Fibroblast of gingiva (primary cell): ENCODE data around the gene LRCH4.

Experiments
- DNase-seq: peaks from one replicate; pipeline ENCODE4 v3.0.0-alpha.2; 2011; ENCODE audit warnings: low read depth

The LRCH4 gene

DNA sequence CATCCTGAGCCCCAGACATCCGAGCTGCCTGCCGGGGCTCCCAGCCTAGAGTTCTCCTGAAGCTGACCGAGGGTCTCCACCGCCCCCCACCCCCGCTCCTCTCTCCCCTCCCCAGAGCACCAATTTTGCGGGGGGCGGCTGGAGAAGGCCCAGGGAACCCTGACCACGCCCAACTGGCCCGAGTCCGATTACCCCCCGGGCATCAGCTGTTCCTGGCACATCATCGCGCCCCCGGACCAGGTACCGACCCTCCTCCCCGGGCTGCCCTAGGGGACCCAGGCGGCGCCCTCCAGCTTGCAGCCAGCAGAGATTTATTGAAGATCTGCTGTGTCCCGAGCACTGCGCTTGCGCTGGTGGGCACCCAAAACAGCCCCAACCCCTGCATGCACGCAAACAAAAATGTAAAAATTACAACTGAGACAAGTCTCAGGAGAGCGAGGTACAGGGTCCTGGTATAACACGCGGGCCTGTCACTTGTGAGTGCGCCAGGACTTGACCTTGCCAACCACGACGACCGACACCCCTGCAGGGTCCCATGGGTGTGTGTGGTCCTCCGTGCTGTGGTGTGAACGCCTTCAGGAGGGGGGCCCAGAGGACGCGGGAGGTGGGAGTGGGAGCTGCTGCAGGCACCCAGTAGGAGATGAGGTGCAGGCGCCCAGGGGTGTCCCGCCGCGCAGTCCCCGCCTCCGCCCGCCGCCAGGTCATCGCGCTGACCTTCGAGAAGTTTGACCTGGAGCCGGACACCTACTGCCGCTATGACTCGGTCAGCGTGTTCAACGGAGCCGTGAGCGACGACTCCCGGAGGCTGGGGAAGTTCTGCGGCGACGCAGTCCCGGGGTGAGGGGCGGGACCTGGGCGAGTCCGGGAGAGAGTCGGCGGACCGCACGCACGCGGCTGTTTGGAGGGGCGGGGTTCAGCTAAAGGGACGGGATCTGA lies 19.3 kb upstream of the LRCH4 start:
- DNase-seq = no peak

DNA sequence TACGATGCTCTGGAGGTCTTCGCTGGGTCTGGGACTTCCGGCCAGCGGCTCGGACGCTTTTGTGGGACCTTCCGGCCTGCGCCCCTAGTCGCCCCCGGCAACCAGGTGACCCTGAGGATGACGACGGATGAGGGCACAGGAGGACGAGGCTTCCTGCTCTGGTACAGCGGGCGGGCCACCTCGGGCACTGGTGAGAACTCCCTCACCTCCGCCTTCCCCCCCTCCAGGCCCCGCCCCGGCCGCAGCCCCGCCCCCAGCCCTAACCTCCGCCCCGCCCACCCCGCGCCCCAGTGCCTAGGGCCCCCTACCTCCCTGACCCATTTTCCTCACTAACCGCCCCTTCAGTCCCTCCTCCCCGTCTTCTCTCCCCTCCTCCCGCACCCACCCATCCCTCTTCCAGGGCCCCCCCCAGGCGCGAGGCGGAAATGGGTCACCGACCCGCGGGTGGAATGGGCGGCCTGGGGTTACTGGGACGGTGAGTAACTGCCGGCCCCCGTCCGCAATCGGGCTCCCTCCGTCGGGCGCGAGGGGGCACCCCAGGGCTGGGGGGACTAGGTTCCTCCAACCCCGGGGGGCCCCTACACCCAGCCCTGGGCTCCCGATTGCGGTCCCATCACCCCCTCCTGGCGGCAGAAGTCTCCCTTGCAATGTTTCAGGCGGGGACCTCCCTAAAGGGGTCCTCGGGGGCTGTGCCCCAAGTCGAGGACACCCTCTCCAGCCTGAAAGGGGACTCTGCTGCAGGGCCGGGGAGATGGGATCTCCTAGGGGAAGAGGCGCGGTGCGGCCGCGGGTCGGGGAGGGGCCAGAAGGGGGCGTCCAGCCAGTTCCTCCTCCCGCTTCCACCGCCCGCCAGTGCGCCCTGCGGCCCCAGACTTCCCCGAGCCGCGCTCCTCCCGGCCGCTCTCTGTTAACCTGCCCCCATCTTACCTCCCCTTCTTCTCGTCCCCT lies 18.4 kb upstream of the LRCH4 start:
- peak; percentile 51 for DNase-seq

DNA sequence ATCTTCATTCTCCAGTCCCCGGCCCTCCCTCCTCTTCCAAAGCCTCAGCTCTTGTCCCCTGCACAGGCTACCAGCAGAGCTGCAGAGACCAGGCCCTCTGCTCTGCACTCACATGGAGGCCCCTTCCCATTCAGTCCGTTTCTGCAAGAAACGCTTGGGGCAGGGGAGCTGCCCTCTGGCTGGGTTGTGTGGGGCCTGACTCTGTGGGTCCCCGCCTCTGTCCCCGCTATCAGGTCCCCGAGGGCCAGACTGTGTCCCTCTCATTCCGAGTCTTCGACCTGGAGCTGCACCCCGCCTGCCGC lies 17.7 kb upstream of the LRCH4 start:
- DNase-seq = no peak

DNA sequence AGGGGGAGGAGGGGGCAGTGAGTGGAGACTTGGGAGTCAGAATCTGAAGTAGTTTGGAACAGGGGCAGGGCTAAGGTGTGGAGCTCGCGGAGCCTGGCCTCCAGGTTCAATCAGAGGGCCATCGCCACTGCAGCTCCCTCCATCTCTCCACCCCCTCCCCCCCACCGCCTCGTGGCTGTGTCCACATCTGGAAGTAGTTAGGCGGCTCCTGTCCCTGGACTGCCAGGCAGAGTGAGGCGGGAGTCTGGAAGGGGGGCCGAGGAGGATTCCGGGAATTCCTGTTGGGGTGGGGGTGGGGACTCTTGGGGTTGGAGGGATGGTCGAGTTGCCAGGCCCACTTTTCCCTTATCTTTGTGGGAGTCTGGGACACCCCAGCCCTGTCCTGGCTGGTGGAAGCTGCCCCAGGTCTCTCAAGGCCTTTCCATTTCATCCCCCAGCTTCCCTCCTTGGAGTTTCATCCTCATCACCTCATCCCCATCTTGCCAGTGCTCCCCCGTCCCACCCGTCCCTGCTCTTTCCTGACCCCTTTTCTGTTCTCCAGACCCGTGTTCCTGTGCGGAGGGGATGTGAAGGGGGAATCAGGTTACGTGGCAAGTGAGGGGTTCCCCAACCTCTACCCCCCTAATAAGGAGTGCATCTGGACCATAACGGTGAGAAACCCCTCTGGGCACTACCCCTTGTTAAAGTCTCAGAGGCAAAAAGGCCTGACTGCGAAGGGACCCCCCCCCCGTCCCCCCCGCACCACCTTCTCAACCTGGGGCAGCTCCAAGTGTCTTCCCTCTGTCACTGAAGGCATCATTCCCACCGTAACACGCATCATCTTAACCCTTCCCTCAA lies 17.2 kb upstream of the LRCH4 start:
- DNase-seq = peak; percentile 88

DNA sequence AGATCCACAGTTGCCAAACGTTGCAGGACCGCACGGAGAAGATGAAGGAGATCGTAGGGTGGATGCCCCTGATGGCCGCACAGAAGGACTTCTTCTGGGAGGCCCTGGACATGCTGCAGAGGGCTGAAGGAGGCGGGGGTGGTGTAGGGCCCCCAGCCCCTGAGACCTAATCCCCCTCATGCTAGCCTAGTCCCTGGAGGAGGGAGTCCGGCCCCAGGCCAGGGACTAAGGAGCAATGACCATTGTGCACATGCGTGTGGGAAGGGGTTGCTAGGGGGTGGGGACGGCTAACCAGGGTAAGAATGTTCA lies 14.8 kb upstream of the LRCH4 start:
- no peak for DNase-seq

DNA sequence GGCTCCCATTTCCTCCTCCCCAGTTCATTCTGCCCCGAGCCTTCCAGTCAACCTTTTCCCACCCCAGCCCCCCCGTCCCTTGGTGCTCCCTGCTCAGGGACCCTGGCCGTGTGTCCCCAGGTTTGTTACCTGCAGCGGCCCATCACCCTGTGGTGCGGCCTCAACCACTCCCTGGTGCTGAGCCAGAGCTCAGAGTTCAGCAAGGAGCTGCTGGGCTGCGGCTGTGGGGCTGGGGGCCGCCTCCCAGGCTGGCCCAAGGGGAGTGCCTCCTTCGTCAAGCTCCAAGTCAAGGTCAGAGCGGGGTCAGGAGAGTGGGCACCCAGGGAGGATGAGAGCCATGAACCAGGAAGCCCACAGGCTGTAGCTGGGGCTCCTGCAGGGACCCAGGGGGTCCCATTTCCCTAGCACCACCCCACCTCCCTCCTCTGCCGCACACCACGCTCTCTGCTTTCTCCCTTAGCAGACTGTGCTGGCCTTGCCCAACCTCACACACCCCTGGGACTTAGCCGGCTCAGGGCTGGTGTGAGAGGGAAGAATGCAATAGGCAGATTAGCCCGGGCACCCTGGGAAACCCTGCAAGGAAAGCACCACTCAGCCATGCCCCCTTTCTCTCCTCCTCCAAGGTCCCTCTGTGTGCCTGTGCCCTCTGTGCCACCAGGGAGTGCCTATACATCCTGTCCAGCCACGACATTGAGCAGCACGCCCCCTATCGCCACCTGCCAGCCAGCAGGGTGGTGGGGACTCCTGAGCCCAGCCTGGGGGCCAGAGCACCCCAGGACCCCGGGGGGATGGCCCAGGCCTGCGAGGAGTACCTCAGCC lies 14.2 kb upstream of the LRCH4 start:
- DNase-seq = no peak

DNA sequence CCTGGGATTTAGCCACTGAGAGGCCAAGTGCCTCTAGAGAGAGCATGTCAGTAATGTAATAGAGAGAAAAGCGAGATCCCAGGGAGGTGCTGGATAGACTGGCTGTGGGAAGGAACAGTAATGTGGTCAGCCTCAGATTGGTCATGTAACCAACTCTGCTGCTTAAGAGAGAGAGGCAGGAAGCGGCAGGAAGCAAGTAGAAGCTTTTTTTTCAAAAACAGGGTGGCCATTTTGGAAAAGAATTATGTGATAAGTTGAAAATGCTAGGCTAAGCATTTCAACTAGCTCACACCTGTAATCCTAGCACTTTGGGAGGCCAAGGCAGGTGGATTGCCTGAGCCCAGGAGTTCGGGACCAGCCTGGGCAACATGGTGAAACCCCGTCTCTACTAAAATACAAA lies 12.5 kb upstream of the LRCH4 start:
- no peak for DNase-seq

DNA sequence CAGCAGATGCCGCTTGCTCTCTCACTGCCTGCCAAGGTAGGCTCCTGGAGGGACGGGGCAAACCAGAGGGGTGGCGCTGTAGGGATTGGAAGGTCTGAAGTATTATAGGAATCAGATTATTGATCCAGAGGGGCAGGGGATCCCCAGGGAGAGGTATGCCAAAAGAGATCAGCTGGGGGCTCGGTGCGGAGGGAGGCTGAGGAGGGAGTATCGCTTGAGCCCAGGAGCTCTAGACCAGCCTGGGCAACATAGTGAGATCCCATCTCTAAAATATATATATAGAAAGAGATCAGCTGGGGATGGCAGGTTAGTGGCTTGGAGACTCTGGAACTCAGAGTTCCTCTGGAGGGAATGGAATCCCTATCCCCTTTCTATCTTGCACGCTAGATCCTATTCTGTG lies 9.3 kb upstream of the LRCH4 start:
- DNase-seq = no peak

DNA sequence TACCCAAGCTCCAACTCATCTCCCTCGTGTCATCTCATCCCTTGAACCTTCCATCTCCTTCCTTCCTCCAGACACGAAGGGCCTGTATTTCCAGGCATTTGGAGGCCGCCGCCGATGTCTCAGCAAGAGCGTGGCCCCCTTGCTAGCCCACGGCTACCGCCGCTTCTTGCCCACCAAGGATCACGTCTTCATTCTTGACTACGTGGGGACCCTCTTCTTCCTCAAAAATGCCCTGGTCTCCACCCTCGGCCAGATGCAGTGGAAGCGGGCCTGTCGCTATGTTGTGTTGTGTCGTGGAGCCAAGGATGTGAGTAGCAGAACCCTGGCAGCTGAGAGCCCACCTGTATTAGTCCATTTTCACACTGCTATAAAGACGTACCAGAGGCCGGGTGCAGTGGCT lies 5.7 kb upstream of the LRCH4 start:
- DNase-seq = no peak

DNA sequence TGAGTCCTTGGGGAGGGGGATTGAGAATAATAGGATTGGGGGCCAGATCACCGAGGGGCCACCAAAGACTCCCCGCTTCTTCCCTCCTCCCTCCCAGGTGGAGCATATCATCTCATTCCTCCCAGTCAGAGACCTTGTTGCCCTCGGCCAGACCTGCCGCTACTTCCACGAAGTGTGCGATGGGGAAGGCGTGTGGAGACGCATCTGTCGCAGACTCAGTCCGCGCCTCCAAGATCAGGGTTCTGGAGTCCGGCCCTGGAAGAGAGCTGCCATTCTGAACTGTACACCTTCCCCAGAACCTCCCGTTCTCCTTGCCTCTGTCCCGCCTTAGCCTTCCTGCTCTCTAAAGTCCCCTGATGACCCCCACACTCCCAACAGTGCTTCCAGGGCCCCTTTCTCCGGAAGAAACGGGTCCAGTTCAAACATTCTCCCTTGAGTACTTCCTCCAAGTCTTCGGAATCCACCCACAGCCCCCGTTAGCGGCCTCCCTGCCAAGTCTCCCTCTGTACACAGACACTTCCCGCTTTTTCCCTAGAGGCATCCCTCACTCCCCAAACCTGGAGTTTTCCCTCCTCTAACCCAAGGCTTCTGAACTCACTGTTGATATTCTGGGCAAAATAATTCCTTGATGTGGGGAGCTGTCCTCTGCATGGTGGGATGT lies 4.3 kb upstream of the LRCH4 start:
- no peak for DNase-seq

GRCh38 chr7:100589341-100589947 lies 3.5 kb upstream of the LRCH4 start:
- no peak for DNase-seq

- DNase-seq = no peak
These were observed 2.5 kb upstream of the LRCH4 start for GRCh38 chr7:100588438-100588837.

- peak; percentile 100 for DNase-seq
These were observed 517 bp upstream of the LRCH4 start, which contains the start of gene FBXO24 for GRCh38 chr7:100586266-100587025. TSS of gene FBXO24 (plus strand) at chr7:100586328. CDS start at chr7:100586626, 298 bp downstream.

DNA sequence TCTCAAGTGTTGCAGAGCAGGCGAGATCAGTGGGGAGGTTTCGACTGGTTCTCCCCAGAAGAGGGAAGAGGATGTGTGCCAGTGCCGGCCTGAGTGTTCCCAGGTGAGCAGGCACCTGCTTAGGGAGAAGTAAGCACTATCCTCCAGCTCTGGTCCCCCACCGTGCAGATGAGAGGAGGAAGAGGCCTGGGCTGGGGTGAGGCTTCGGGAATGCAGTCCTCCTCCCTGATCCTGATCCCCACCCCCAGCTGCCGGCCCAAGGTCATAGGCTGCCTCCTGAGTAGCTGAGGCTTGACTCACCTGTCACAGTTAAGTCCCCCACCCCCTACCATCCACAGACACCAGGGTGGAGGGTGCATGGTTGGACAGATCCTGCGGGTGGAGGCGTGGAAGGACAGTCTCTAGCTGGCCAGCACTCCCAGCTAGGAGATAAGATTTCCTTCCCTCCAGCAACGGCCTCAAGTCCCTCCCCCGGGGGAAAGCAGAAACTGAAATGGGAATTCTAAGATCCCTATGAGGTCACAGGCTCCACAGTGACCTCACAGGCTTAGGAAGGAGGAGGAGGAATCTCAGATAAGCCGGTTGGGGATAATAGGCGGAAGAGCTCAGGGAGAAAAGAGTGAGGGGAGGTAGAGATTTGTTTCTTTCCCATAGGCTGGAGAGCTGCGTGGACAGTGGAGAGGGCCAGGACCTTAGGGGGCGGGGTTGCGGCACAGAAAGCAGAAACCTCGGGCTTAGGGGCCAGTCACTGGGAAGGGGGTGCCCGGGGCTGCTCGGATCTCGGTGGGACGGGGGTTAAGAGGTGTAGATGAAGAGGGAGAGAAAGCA lies 1.0 kb downstream of the LRCH4 start:
- peak; percentile 73 for DNase-seq

DNA sequence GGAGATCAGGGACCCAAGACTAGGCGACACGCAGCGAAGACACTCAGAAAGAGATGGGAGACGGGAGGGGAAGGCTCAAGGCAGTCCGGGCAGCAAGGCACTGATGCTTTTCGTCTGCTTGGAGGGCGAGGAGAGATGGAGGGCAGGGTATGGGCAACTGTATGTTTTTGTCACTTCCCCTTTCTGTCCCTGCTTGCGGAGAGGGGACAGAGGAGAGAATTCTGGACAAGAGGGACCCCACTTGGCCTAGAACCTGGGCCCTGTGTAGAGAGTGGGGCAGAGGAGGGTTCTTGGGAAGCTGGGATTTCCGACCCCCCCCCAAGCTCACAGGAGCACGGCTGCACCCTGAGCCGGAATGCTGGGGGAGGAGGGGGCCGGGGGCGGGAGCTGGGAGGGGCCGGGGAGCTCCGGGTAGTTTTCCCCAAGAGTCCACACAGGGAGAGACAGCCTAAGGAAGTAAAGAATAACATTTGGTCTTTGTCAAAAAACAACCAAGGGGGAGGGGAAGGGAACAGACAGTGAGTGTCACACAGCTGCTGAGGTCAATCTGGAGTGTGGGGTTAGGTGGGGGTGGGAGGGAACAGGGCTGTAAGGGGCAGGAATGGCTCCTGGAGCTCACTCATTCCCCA lies 1.8 kb downstream of the LRCH4 start:
- DNase-seq = no peak

DNA sequence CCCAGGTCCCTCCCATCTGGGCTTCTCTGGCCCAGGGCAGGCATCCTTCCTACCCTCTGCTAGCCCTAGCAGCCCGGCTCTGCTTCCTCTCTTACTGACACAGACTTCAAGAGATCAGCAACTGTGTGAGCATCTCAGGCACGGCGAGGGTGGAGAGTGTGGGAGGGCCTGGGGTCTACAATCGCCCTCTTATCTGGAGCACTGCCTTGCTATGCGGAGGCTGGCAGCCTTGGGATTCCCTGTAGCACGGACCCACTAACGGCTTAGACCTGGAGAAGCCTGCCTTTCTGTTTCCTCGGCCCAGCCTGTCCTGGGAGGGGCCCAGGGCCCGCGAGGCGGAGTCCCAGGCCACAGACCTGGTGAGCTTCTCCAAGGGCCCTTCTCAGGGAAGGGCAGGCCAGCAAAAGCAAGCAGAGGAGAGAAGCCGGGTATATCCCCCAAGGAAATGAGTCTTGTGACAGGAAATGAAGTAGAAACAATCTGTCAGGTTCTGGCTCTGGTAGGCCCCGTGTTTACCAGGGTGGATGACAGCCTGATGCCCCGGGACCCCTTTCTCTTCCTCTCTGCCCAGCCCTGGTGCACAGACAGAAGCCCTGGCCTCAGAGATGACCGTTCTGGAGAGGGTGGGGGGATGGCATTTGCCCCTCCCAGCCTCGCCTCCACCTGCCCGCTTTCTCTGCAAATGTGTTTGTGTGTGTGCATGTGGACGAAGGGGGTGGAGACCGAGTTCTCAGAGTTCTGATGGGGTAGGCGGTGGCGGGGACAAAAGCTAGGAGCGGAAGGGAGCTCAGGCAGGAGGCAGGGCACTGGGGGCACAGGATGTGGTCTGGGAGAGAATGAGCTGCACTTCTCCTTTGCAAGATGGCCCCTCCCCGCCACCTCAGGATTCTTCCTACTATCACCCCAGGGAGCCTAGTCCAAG lies 2.5 kb downstream of the LRCH4 start:
- DNase-seq = no peak

DNA sequence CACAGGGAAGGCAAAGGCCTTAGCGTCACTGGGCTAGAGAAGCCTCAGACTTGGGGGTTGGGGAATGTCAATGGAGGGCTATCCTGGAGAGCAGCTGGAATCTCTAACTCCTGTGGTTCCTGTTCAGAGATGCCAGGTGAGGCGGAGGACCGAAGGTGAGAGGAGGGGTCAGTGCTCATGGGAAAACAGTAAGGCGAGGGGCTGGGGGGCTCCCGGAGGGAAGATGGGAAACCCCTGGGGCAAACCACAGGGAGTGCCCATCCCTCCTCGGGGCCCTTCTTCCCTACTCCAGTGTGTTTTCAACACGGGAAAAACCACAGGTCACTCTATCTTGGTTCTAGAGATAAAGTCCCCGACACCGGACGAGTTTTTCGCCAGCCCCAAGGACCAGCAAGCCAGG lies 3.3 kb downstream of the LRCH4 start:
- DNase-seq = no peak
